COLO668 (cell line): ENCODE measurements around the gene CCDC170.

Source experiments
- DNase-seq: peaks from one replicate; lab custom pipeline; 2025; ENCODE audit not compliant: unreplicated experiment; lab: John Stamatoyannopoulos, UW

CCDC170 gene

DNA sequence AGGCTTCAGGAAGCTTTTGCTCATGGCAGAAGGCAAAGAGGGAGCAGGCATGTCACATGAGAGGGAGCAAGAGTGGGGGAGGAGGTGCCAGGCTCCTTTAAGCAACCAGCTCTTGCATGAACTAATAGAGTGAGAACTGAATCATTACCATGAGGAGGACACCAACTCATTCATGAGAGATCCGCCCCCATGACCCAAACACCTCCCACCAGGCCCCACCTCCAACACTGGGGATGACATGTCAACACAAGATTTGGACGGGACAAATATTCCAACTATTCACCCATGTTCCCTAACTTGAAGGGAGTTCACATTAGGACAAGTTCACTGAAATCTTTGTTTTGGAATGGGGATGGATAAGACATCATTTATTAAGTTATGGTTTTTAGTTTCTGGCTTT is 158.5 kb downstream of the CCDC170 start:
- DNase-seq: no peak

- no peak for DNase-seq
These were observed 161.3 kb downstream of the CCDC170 start for GRCh38 chr6:151655099-151655498.

GRCh38 chr6:151656392-151656791 is 162.6 kb downstream of the CCDC170 start:
- no peak for DNase-seq

DNA sequence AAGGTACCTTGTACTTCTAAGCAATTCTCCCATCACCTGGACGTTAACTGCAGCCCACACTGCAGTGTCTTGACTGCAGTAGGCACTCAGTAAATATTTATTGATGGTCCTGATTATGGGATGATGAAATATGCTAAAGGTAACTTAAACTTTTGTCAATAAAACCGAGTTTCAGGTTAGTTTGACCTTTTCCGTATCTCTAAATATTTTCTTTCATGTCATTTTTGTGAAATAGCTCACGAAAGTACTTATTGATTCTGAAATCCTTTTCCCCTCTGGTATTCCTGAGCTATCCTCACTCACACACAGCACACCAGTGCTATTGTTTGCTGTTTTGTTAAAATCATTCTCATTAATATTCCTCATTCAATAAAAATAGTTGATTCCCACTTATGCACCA is 164.3 kb downstream of the CCDC170 start:
- DNase-seq: no peak

DNA sequence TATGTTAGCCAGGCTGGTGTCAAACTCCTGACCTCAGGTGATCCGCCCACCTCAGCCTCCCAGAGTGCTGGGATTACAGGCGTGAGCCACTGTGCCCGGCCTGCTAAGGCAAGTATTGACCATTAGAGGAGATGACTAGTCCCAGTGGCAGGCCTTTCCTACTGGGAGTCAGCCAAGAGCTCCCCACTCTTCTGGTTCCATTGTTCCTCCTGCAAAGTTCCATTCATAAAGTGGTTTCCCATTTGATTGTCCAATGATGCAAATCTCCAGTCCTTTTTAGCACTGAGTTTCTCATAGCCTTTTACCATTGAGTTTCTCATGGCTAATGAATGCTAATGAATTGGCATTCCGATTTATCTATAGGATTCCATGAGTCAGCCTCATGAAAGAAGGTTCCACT is 165.4 kb downstream of the CCDC170 start:
- no peak for DNase-seq

DNA sequence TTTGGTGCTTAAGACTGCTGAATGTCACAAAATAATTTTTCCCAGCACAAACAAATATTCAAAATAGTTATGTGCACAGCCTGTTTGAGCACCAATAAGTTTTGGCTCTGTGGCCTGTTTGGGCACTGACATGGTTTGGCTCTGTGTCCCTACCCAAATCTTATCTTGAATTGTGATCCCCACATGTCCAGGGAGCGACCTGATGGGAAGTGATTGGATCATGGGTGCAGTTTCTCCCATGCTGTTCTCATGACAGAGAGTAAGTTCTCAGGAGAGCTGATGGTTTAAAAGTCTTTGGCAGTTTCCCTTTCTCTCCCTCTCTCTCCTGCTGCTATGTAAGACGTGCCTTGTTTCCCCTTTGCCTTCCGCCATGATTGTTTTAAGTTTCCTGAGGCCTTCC is 167.7 kb downstream of the CCDC170 start:
- DNase-seq: no peak

GRCh38 chr6:151661928-151662327 is 168.1 kb downstream of the CCDC170 start:
- no peak for DNase-seq

- no peak for DNase-seq
These were observed 169.7 kb downstream of the CCDC170 start for GRCh38 chr6:151663559-151663958.

GRCh38 chr6:151664390-151664789 is 170.6 kb downstream of the CCDC170 start:
- DNase-seq: no peak

- DNase-seq: no peak
These were observed 171.5 kb downstream of the CCDC170 start for GRCh38 chr6:151665329-151665728.

DNA sequence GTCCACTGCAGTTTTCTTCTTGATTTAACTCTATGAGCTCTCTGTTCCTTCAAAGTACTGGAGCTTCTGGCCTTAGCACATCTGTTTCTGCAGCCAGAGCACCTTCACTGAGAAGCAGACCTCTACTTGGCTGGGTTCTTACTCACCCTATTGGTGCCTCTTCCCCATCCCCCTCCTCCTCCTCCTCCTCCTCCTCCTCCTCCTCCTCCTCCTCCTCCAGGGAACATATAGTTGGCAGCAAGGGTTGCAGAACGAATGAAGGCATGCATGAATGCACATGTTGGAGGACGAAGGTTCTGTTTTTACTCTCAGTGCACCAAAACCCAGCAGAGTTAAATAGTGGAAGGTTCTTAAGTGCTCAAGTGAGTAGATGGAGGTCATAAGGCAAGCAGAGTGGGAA is 172.7 kb downstream of the CCDC170 start:
- no peak for DNase-seq

DNA sequence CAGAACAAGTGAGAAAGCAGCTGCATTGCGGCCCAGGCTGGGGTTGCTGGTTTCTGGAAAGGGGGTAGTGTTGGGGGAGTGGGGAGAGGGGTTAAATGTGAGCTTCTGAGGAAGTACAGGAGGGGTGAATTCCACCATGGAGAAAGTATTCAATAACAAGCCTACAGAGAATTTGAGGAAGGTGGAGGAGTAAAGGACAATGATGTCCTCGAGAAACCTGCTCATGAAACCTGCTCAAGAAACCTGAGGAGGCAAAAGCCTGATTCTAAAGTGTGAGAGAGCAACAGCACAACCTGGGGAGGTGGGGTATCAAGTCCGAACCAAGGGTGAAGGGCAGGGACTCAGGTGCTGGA is 175.4 kb downstream of the CCDC170 start:
- DNase-seq: no peak

GRCh38 chr6:151670116-151670515 is 176.3 kb downstream of the CCDC170 start:
- no peak for DNase-seq
